GM19397 (cell line): ENCODE results near the gene MAP3K12.

Experiments
- ATAC-seq: cut with Tn5 transposase; IDR thresholded peaks from one replicate; pipeline ENCODE4 v1.9.1; 2021; ENCODE audit warnings: mild to moderate bottlenecking, moderate library complexity; ENCODE audit not compliant: unreplicated experiment

Gene MAP3K12

GRCh38 chr12:53474819-53475218 is 24.4 kb downstream of the MAP3K12 start:
- ATAC-seq, result no peak

GRCh38 chr12:53474077-53474476 is 25.2 kb downstream of the MAP3K12 start:
- ATAC-seq, result no peak

- no peak for ATAC-seq
These were observed 27.1 kb downstream of the MAP3K12 start for GRCh38 chr12:53472056-53472582.

- ATAC-seq, result no peak
These were observed 31.0 kb downstream of the MAP3K12 start for GRCh38 chr12:53468282-53468681.

- no peak for ATAC-seq
These were observed 31.4 kb downstream of the MAP3K12 start for GRCh38 chr12:53467880-53468279.

GRCh38 chr12:53467082-53467481 is 32.2 kb downstream of the MAP3K12 start:
- ATAC-seq, result no peak

GRCh38 chr12:53466640-53467039 is 32.6 kb downstream of the MAP3K12 start:
- no peak for ATAC-seq

GRCh38 chr12:53465679-53466078 is 33.6 kb downstream of the MAP3K12 start:
- ATAC-seq, result no peak

GRCh38 chr12:53464685-53465418 is 34.4 kb downstream of the MAP3K12 start:
- no peak for ATAC-seq

GRCh38 chr12:53463802-53464560 is 35.3 kb downstream of the MAP3K12 start:
- ATAC-seq, result no peak

- ATAC-seq, result no peak
These were observed 36.3 kb downstream of the MAP3K12 start for GRCh38 chr12:53462935-53463334.

- no peak for ATAC-seq
These were observed 37.7 kb downstream of the MAP3K12 start for GRCh38 chr12:53461591-53461990.

- ATAC-seq, result no peak
These were observed 38.2 kb downstream of the MAP3K12 start for GRCh38 chr12:53461059-53461458.

GRCh38 chr12:53459097-53459496 is 40.2 kb downstream of the MAP3K12 start:
- no peak for ATAC-seq

GRCh38 chr12:53456654-53457366 is 42.4 kb downstream of the MAP3K12 start:
- no peak for ATAC-seq

- ATAC-seq, result no peak
These were observed 44.6 kb downstream of the MAP3K12 start for GRCh38 chr12:53454707-53455106.

- ATAC-seq, result no peak
These were observed 45.2 kb downstream of the MAP3K12 start for GRCh38 chr12:53453953-53454640.

GRCh38 chr12:53452159-53453077 is 46.8 kb downstream of the MAP3K12 start:
- peak; percentile 34 for ATAC-seq

- peak; percentile 96 for ATAC-seq
These were observed 47.5 kb downstream of the MAP3K12 start, which contains the start of gene PCBP2 for GRCh38 chr12:53451661-53452158. TSS of gene PCBP2 (plus strand) at chr12:53452102. CDS start at chr12:53454801, 2,699 bp downstream.
